Measurements from ENCODE around the gene GIGYF2.
"Not testable (repeated sequence)": the region's sequence is repeated elsewhere in the genome, so short reads cannot be mapped to it uniquely, and the experiment has no call there.

GIGYF2 gene

DNA sequence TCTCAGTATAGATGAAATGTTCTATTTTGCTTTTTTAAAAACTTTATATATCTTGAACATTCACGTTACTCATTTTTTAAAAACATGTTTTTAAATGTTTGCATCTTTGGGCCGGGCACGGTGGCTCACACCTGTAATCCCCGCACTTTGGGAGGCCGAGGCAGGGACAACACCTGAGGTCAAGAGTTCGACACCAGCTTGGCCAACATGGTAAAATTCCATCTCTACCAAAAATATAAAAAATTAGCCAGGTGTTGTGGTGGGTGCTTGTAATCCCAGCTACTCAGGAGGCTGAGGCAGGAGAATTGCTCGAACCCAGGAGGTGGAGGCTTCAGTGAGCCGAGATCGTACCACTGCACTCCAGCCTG is 210.6 kb downstream of the GIGYF2 start:
- H3K9me2 ChIP-seq (replicated peaks; ENCODE audit: insufficient read depth, low read length); DNase-seq; H3K27ac ChIP-seq (ENCODE audit: low read length); H3F3A ChIP-seq (ENCODE audit: insufficient read depth, low read length); H3K9ac ChIP-seq (ENCODE audit: low read length); H3K4me3 ChIP-seq (ENCODE audit: low read length); H3K9me3 ChIP-seq (replicated peaks; ENCODE audit: insufficient read depth, low read length); H3K27me3 ChIP-seq (replicated peaks; ENCODE audit: insufficient read depth, low read length); H3K36me3 ChIP-seq (replicated peaks; ENCODE audit: insufficient read depth, low read length); H3K79me2 ChIP-seq (ENCODE audit: low read length); H3K4me1 ChIP-seq (ENCODE audit: low read length); H4K20me1 ChIP-seq (ENCODE audit: insufficient read depth, low read length); H3K4me2 ChIP-seq (ENCODE audit: low read depth, low read length); H2AFZ ChIP-seq (ENCODE audit: low read length): not testable (repeated sequence)

DNA sequence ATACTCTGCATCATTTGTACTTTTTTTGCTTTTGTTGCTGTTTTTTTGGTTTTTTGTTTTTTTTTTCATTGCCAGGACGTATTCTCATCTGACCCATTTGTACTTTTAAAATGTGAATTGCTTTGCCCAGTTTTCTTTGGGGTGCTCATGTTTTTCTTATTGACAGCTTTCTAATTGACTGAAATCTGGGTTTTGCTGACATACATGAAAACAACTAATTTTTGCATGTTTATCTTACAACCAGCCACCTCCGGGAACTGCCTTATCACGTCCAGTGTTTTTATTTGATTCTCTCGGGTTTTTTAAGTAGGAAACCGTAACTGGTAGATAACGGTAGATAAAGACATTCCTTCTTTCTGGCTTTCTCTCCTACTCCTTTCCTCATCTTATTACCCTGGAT is 211.6 kb downstream of the GIGYF2 start:
- Histone ChIP-seq H3F3A (ENCODE audit: insufficient read depth, low read length) (no peaks in the 10 kb centered on the region), H3K4me2 (ENCODE audit: low read depth, low read length) (no peak overlapping the region), H3K27ac (ENCODE audit: low read length) (no peak overlapping the region), H3K27me3 (replicated peaks; ENCODE audit: insufficient read depth, low read length) (no peaks in the 10 kb centered on the region), H4K20me1 (ENCODE audit: insufficient read depth, low read length) (no peaks in the 10 kb centered on the region), H3K9me3 (replicated peaks; ENCODE audit: insufficient read depth, low read length) (no peaks in the 10 kb centered on the region), H3K9me2 (replicated peaks; ENCODE audit: insufficient read depth, low read length) (no peaks in the 10 kb centered on the region), H3K79me2 (ENCODE audit: low read length) (no peaks in the 10 kb centered on the region), H3K9ac (ENCODE audit: low read length) (no peak overlapping the region), H3K4me3 (ENCODE audit: low read length) (no peak overlapping the region), H3K36me3 (replicated peaks; ENCODE audit: insufficient read depth, low read length) (no peaks in the 10 kb centered on the region), H2AFZ (ENCODE audit: low read length) (no peak overlapping the region), H3K4me1 (ENCODE audit: low read length) (no peaks in the 10 kb centered on the region)
- TF ChIP-seq EZH2phosphoT487 (IDR thresholded peaks at IDR 0.05; ENCODE audit: low read length) (no peak), EZH2 (optimal IDR thresholded peaks at IDR 0.05; ENCODE audit: low read depth, low read length) (no peak)
- DNase-seq, result no peak
